Measurements from ENCODE around the gene POLR3A.

GRCh38 chr10:77922566-77923179 lies 106.6 kb downstream of the POLR3A start:
- TF ChIP-seq, protein P1, sequence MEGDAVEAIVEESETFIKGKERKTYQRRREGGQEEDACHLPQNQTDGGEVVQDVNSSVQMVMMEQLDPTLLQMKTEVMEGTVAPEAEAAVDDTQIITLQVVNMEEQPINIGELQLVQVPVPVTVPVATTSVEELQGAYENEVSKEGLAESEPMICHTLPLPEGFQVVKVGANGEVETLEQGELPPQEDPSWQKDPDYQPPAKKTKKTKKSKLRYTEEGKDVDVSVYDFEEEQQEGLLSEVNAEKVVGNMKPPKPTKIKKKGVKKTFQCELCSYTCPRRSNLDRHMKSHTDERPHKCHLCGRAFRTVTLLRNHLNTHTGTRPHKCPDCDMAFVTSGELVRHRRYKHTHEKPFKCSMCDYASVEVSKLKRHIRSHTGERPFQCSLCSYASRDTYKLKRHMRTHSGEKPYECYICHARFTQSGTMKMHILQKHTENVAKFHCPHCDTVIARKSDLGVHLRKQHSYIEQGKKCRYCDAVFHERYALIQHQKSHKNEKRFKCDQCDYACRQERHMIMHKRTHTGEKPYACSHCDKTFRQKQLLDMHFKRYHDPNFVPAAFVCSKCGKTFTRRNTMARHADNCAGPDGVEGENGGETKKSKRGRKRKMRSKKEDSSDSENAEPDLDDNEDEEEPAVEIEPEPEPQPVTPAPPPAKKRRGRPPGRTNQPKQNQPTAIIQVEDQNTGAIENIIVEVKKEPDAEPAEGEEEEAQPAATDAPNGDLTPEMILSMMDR (conservative IDR thresholded peaks at IDR 0.05 in 1 of 2, IDR thresholded peaks at IDR 0.05 in 1 of 2; ENCODE audit: low read depth in 1 of 2, low read length in 2 of 2) = no peak
- TF ChIP-seq EZH2 (IDR thresholded peaks at IDR 0.05; ENCODE audit: low read length, missing control alignments) = no peak

All from fibroblast of lung (primary cell).